Measurements from ENCODE around the gene FRMD4A.

The FRMD4A gene

GRCh38 chr10:13894412-13895093 is 436.2 kb downstream of the FRMD4A start:
- no peak for DNase-seq

GRCh38 chr10:13893926-13894325 is 436.8 kb downstream of the FRMD4A start:
- DNase-seq = no peak

- DNase-seq = no peak
Measured at GRCh38 chr10:13892871-13893270, 437.9 kb downstream of the FRMD4A start.

- DNase-seq = no peak
Measured at GRCh38 chr10:13892001-13892491, 438.7 kb downstream of the FRMD4A start.

- no peak for DNase-seq
Measured at GRCh38 chr10:13891128-13892000, 439.4 kb downstream of the FRMD4A start.

- DNase-seq = no peak
Measured at GRCh38 chr10:13890233-13891127, 440.2 kb downstream of the FRMD4A start.

GRCh38 chr10:13887761-13888160 is 443.0 kb downstream of the FRMD4A start:
- no peak for DNase-seq

GRCh38 chr10:13885238-13885990 is 445.3 kb downstream of the FRMD4A start:
- no peak for DNase-seq

- no peak for DNase-seq
Measured at GRCh38 chr10:13883636-13884444, 446.9 kb downstream of the FRMD4A start.

- DNase-seq = no peak
Measured at GRCh38 chr10:13882119-13882711, 448.5 kb downstream of the FRMD4A start.

GRCh38 chr10:13880760-13881159 is 450.0 kb downstream of the FRMD4A start:
- no peak for DNase-seq

- DNase-seq = no peak
Measured at GRCh38 chr10:13877154-13877909, 453.4 kb downstream of the FRMD4A start.

GRCh38 chr10:13873196-13873595 is 457.5 kb downstream of the FRMD4A start:
- no peak for DNase-seq

GRCh38 chr10:13872411-13872810 is 458.3 kb downstream of the FRMD4A start:
- DNase-seq = no peak

GRCh38 chr10:13871776-13872175 is 458.9 kb downstream of the FRMD4A start:
- no peak for DNase-seq

GRCh38 chr10:13871011-13871410 is 459.7 kb downstream of the FRMD4A start:
- DNase-seq = no peak

GRCh38 chr10:13869295-13869664 is 461.4 kb downstream of the FRMD4A start:
- no peak for DNase-seq

- no peak for DNase-seq
Measured at GRCh38 chr10:13868528-13869294, 462.0 kb downstream of the FRMD4A start.

GRCh38 chr10:13867822-13868221 is 462.9 kb downstream of the FRMD4A start:
- DNase-seq = no peak

All from activated gamma-delta T cell treated with Interleukin-2 at 50 U/mL for 16 hours (primary cell).